HEK293 (cell line): Measurements from ENCODE around the gene SUPT5H.

Source experiments
- CTCF ChIA-PET: fragments of 350-600 bp; formaldehyde crosslinking; extraction: SDS; loops from one replicate; lab custom pipeline; 2021; ENCODE audit warnings: antibody characterized with exemption; lab: Yijun Ruan, JAX
- POLR2A ChIA-PET: fragments of 300-600 bp; formaldehyde crosslinking; extraction: SDS; loops from one replicate; lab custom pipeline; 2020; ENCODE audit warnings: antibody characterized with exemption, inconsistent platforms; lab: Yijun Ruan, JAX
- H3K27ac ChIP-seq: fragments of 200-500 bp; sonication (Bioruptor generic); 2 replicates; pipeline ENCODE4 v1.5.1; 2014; ENCODE audit warnings: low read depth, low read length, control low read depth, inconsistent platforms; ENCODE audit errors: extremely low read depth
- H3K36me3 ChIP-seq, 2 experiments: fragments of 200-500 bp in 1 of 2; sonication (Bioruptor generic) in 1 of 2; 1 replicate in 1 of 2; 2 replicates in 1 of 2; pipeline ENCODE4 v1.5.1; 2014 to 2017; ENCODE audit warnings: inconsistent platforms in 2 of 2, low read length in 2 of 2; ENCODE audit not compliant: control insufficient read depth in 2 of 2, insufficient read depth in 1 of 2
- H3K4me1 ChIP-seq: fragments of 200-500 bp; sonication (Bioruptor generic); 2 replicates; pipeline ENCODE4 v1.5.1; 2014; ENCODE audit warnings: mild to moderate bottlenecking, low read length, inconsistent platforms; ENCODE audit not compliant: control insufficient read depth, insufficient read depth
- H3K4me3 ChIP-seq: 2 replicates; pipeline ENCODE4 v1.5.1; 2011; ENCODE audit warnings: low read depth, mild to moderate bottlenecking, control low read depth, low read length, moderate library complexity
- H3K9me3 ChIP-seq: fragments of 200-500 bp; sonication (Bioruptor generic); 2 replicates; pipeline ENCODE4 v1.5.1; 2014; ENCODE audit warnings: low read depth, low read length, inconsistent platforms; ENCODE audit not compliant: control insufficient read depth, insufficient read depth
- HIC1 ChIP-seq: fragments of 450-650 bp; formaldehyde crosslinking; IDR thresholded peaks from 2 replicates; pipeline ENCODE4 v1.5.1; 2016; ENCODE audit warnings: missing biosample characterization, missing genetic modification characterization
- SETDB1 ChIP-seq: IDR thresholded peaks from one replicate; pipeline ENCODE4 v1.6.1; 2017; ENCODE audit warnings: mild to moderate bottlenecking, low read length, moderate library complexity, mixed read lengths; ENCODE audit not compliant: insufficient read length
- SP7 ChIP-seq: fragments of 450-650 bp; formaldehyde crosslinking; IDR thresholded peaks from 2 replicates; pipeline ENCODE4 v1.5.1; 2016; ENCODE audit warnings: missing biosample characterization, missing genetic modification characterization
- WT1 ChIP-seq: fragments of 450-650 bp; formaldehyde crosslinking; IDR thresholded peaks from 2 replicates; pipeline ENCODE4 v1.5.1; 2016; ENCODE audit warnings: missing biosample characterization, missing genetic modification characterization
- ZIC2 ChIP-seq: fragments of 450-650 bp; formaldehyde crosslinking; IDR thresholded peaks from 2 replicates; pipeline ENCODE4 v1.5.1; 2016; ENCODE audit warnings: missing biosample characterization, missing genetic modification characterization
- ZNF223 ChIP-seq: fragments of 450-650 bp; formaldehyde crosslinking; IDR thresholded peaks from 2 replicates; pipeline ENCODE4 v1.5.1; 2016; ENCODE audit warnings: missing biosample characterization, missing genetic modification characterization
- ZNF239 ChIP-seq: fragments of 450-650 bp; formaldehyde crosslinking; IDR thresholded peaks from 2 replicates; pipeline ENCODE4 v1.5.1; 2016; ENCODE audit warnings: missing biosample characterization, missing genetic modification characterization
- ZNF404 ChIP-seq: fragments of 450-650 bp; formaldehyde crosslinking; IDR thresholded peaks from 2 replicates; pipeline ENCODE4 v1.5.1; 2017; ENCODE audit warnings: missing biosample characterization, missing genetic modification characterization
- ZNF416 ChIP-seq: fragments of 450-650 bp; formaldehyde crosslinking; IDR thresholded peaks from 2 replicates; pipeline ENCODE4 v1.5.1; 2016; ENCODE audit warnings: missing biosample characterization, missing genetic modification characterization
- ZNF426 ChIP-seq: fragments of 450-650 bp; formaldehyde crosslinking; IDR thresholded peaks from 2 replicates; pipeline ENCODE4 v1.5.1; 2017; ENCODE audit warnings: missing biosample characterization, missing genetic modification characterization, mild to moderate bottlenecking, inconsistent platforms, moderate library complexity
- ZNF501 ChIP-seq: fragments of 450-650 bp; formaldehyde crosslinking; IDR thresholded peaks from 2 replicates; pipeline ENCODE4 v1.5.1; 2016; ENCODE audit warnings: missing biosample characterization, missing genetic modification characterization
- ZNF777 ChIP-seq: fragments of 450-650 bp; formaldehyde crosslinking; IDR thresholded peaks from 2 replicates; pipeline ENCODE4 v1.5.1; 2017; ENCODE audit warnings: missing biosample characterization, missing genetic modification characterization, borderline replicate concordance
- ZSCAN23 ChIP-seq: fragments of 450-650 bp; formaldehyde crosslinking; IDR thresholded peaks from 2 replicates; pipeline ENCODE4 v1.5.1; 2016; ENCODE audit warnings: missing biosample characterization, missing genetic modification characterization
- ZXDB ChIP-seq: fragments of 450-650 bp; formaldehyde crosslinking; IDR thresholded peaks from 2 replicates; pipeline ENCODE4 v1.5.1; 2016; ENCODE audit warnings: missing biosample characterization, missing genetic modification characterization
- TF ChIP-seq, protein P1 (sequence below): fragments of 450-650 bp; formaldehyde crosslinking; IDR thresholded peaks from 2 replicates; pipeline ENCODE4 v1.5.1; 2016; ENCODE audit warnings: missing biosample characterization, missing genetic modification characterization
- TF ChIP-seq, protein P2 (sequence below): fragments of 450-650 bp; formaldehyde crosslinking; IDR thresholded peaks from 2 replicates; pipeline ENCODE4 v1.5.1; 2016; ENCODE audit warnings: missing biosample characterization, missing genetic modification characterization
- TF ChIP-seq, protein P3 (sequence below): fragments of 450-650 bp; formaldehyde crosslinking; IDR thresholded peaks from 2 replicates; pipeline ENCODE4 v1.5.1; 2016; ENCODE audit warnings: missing biosample characterization, missing genetic modification characterization
- TF ChIP-seq, protein P4 (sequence below): fragments of 450-650 bp; formaldehyde crosslinking; IDR thresholded peaks from 2 replicates; pipeline ENCODE4 v1.5.1; 2017; ENCODE audit warnings: missing biosample characterization, missing genetic modification characterization

The SUPT5H gene

DNA sequence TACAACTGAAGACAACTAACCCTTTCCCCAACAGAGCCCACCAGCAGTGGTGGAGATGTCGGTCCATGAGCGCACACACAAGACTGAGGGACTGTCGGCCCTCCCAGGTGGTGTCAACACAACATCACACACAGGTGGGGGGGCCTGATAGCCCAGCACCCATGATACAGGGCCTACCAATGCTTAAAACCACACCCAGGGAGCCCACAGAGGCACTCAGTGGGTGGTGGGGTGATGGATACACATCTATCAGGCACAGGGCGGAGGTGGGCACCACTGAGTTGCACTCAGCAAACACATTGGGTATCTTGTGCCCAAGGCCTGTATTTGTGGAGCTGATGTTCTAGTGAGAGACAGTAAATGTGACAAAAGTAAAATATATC lies 45.7 kb upstream of the SUPT5H start:
- peaks cover 25% of the 10 kb centered on the region for H3K4me1 ChIP-seq
- H3K27ac ChIP-seq, result peak overlapping the region; percentile 33; the same call in 1 of the 2 replicates
- peaks cover 22 to 26% of the 10 kb centered on the region in 2 experiments for H3K36me3 ChIP-seq
- H3K9me3 ChIP-seq, result no peaks in the 10 kb centered on the region
- ChIA-PET CTCF (interaction anchor here (0.5 to 4.1 kb wide), 7 partner anchors 8 to 297 kb away, joined by 3 to 63 read pairs (median 3); partner anchors contain the start of genes PLEKHG2 and ZFP36), POLR2A (interaction anchor here (1.0 to 11.2 kb wide), 3 partner anchors 8 to 36 kb away, joined by 4 to 175 read pairs (median 56); partner anchors contain the start of genes MED29, PAF1, RPS16 and ZFP36)
- H3K4me3 ChIP-seq, result no peak overlapping the region
- peak; percentile 51 for TF ChIP-seq ZIC2 (tag by site-specific recombination)
- no peak for TF ChIP-seq WT1 (tag by site-specific recombination)

- peaks cover 25% of the 10 kb centered on the region for H3K4me1 ChIP-seq
- CTCF ChIA-PET, result interaction anchor here (0.5 to 4.1 kb wide), 4 partner anchors 8 to 152 kb away, joined by 3 to 63 read pairs (median 22); partner anchors contain the start of genes PLEKHG2 and ZFP36
- TF ChIP-seq SETDB1 (no peak), ZNF777 (tag by site-specific recombination) (no peak), ZNF223 (tag by site-specific recombination) (0 out of 2 replicates have a peak, but pooled peaks have one; percentile 47), ZNF239 (no peak)
- TF ChIP-seq, protein P1, sequence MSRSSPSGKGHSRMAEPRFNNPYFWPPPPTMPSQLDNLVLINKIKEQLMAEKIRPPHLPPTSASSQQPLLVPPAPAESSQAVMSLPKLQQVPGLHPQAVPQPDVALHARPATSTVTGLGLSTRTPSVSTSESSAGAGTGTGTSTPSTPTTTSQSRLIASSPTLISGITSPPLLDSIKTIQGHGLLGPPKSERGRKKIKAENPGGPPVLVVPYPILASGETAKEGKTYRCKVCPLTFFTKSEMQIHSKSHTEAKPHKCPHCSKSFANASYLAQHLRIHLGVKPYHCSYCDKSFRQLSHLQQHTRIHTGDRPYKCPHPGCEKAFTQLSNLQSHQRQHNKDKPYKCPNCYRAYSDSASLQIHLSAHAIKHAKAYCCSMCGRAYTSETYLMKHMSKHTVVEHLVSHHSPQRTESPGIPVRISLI (tag by site-specific recombination), result peak; percentile 44; the same call in 1 of the 2 replicates
- peak overlapping the region; percentile 33; the same call in 1 of the 2 replicates for H3K27ac ChIP-seq
- peaks cover 19 to 22% of the 10 kb centered on the region in 2 experiments for H3K36me3 ChIP-seq
- no peak overlapping the region for H3K4me3 ChIP-seq
- H3K9me3 ChIP-seq, result no peaks in the 10 kb centered on the region
- POLR2A ChIA-PET, result interaction anchor here (1.0 to 11.2 kb wide), 3 partner anchors 8 to 36 kb away, joined by 4 to 175 read pairs (median 56); partner anchors contain the start of genes MED29, PAF1, RPS16 and ZFP36
These were observed 45.3 kb upstream of the SUPT5H start for GRCh38 chr19:39400061-39400460.

- Histone ChIP-seq H3K4me3 (no peak overlapping the region), H3K36me3 (peaks cover 11 to 14% of the 10 kb centered on the region in 2 experiments), H3K27ac (peak overlapping the region; percentile 18; the same call in 1 of the 2 replicates), H3K4me1 (peaks cover 26% of the 10 kb centered on the region), H3K9me3 (no peaks in the 10 kb centered on the region)
- POLR2A ChIA-PET, result interaction anchor here (0.8 to 11.2 kb wide), 4 partner anchors 10 to 79 kb away, joined by 4 to 175 read pairs (median 64); partner anchors contain the start of genes MED29, PAF1, PLEKHG2 and RPS16
- CTCF ChIA-PET, result interaction anchor here (0.6 to 3.7 kb wide), 8 partner anchors 10 to 1197 kb away, joined by 3 to 63 read pairs (median 3); partner anchors contain the start of genes FBL, MED29, PAF1 and PLEKHG2
- TF ChIP-seq ZNF501 (tag by site-specific recombination) (no peak), SP7 (tag by site-specific recombination) (peak; percentile 86), ZIC2 (tag by site-specific recombination) (0 out of 2 replicates have a peak, but pooled peaks have one; percentile 10), ZXDB (peak; percentile 27; the same call in 1 of the 2 replicates), ZSCAN23 (tag by site-specific recombination) (0 out of 2 replicates have a peak, but pooled peaks have one; percentile 34), ZNF404 (tag by site-specific recombination) (no peak), ZNF416 (tag by site-specific recombination) (peak; percentile 62; the same call in 1 of the 2 replicates), HIC1 (0 out of 2 replicates have a peak, but pooled peaks have one; percentile 31), ZNF426 (tag by site-specific recombination) (no peak)
- TF ChIP-seq, protein P2, sequence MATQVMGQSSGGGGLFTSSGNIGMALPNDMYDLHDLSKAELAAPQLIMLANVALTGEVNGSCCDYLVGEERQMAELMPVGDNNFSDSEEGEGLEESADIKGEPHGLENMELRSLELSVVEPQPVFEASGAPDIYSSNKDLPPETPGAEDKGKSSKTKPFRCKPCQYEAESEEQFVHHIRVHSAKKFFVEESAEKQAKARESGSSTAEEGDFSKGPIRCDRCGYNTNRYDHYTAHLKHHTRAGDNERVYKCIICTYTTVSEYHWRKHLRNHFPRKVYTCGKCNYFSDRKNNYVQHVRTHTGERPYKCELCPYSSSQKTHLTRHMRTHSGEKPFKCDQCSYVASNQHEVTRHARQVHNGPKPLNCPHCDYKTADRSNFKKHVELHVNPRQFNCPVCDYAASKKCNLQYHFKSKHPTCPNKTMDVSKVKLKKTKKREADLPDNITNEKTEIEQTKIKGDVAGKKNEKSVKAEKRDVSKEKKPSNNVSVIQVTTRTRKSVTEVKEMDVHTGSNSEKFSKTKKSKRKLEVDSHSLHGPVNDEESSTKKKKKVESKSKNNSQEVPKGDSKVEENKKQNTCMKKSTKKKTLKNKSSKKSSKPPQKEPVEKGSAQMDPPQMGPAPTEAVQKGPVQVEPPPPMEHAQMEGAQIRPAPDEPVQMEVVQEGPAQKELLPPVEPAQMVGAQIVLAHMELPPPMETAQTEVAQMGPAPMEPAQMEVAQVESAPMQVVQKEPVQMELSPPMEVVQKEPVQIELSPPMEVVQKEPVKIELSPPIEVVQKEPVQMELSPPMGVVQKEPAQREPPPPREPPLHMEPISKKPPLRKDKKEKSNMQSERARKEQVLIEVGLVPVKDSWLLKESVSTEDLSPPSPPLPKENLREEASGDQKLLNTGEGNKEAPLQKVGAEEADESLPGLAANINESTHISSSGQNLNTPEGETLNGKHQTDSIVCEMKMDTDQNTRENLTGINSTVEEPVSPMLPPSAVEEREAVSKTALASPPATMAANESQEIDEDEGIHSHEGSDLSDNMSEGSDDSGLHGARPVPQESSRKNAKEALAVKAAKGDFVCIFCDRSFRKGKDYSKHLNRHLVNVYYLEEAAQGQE (tag by site-specific recombination), result no peak
- TF ChIP-seq, protein P3, sequence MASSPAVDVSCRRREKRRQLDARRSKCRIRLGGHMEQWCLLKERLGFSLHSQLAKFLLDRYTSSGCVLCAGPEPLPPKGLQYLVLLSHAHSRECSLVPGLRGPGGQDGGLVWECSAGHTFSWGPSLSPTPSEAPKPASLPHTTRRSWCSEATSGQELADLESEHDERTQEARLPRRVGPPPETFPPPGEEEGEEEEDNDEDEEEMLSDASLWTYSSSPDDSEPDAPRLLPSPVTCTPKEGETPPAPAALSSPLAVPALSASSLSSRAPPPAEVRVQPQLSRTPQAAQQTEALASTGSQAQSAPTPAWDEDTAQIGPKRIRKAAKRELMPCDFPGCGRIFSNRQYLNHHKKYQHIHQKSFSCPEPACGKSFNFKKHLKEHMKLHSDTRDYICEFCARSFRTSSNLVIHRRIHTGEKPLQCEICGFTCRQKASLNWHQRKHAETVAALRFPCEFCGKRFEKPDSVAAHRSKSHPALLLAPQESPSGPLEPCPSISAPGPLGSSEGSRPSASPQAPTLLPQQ, result no peak
- TF ChIP-seq, protein P4, sequence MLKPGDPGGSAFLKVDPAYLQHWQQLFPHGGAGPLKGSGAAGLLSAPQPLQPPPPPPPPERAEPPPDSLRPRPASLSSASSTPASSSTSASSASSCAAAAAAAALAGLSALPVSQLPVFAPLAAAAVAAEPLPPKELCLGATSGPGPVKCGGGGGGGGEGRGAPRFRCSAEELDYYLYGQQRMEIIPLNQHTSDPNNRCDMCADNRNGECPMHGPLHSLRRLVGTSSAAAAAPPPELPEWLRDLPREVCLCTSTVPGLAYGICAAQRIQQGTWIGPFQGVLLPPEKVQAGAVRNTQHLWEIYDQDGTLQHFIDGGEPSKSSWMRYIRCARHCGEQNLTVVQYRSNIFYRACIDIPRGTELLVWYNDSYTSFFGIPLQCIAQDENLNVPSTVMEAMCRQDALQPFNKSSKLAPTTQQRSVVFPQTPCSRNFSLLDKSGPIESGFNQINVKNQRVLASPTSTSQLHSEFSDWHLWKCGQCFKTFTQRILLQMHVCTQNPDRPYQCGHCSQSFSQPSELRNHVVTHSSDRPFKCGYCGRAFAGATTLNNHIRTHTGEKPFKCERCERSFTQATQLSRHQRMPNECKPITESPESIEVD (tag by site-specific recombination), result no peak
These were observed 44.3 kb upstream of the SUPT5H start for GRCh38 chr19:39401070-39401548.
